ENCODE results near the gene FBXL13.
"Not testable (repeated sequence)": the region's sequence is repeated elsewhere in the genome, so short reads cannot be mapped to it uniquely, and the experiment has no call there.

DNA sequence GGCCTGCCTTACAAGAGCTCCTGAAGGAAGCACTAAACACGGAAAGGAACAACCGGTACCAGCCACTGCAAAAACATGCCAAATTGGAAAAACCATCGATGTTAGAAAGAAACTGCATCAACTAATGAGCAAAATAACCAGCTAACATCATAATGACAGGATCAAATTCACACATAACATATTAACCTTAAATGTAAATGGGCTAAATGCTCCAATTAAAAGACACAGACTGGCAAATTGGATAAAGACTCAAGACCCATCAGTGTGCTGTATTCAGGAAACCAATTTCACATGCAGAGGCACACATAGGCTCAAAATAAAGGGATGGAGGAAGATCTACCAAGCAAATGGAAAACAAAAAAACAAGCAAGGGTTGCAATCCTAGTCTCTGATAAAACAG lies 56.3 kb downstream of the FBXL13 start:
- TF ChIP-seq, protein P1, sequence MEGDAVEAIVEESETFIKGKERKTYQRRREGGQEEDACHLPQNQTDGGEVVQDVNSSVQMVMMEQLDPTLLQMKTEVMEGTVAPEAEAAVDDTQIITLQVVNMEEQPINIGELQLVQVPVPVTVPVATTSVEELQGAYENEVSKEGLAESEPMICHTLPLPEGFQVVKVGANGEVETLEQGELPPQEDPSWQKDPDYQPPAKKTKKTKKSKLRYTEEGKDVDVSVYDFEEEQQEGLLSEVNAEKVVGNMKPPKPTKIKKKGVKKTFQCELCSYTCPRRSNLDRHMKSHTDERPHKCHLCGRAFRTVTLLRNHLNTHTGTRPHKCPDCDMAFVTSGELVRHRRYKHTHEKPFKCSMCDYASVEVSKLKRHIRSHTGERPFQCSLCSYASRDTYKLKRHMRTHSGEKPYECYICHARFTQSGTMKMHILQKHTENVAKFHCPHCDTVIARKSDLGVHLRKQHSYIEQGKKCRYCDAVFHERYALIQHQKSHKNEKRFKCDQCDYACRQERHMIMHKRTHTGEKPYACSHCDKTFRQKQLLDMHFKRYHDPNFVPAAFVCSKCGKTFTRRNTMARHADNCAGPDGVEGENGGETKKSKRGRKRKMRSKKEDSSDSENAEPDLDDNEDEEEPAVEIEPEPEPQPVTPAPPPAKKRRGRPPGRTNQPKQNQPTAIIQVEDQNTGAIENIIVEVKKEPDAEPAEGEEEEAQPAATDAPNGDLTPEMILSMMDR (IDR thresholded peaks at IDR 0.05), result not testable (repeated sequence)
- not testable (repeated sequence) for TF ChIP-seq POLR2A (IDR thresholded peaks at IDR 0.05)
